Nephron progenitor cell (in vitro differentiated cells): ENCODE measurements around the gene NCKAP5.

Experiments used
- DNase-seq: peaks from one replicate; pipeline ENCODE4 v3.0.0; 2021
- H3K27ac Mint-ChIP-seq: 2 replicates; pipeline ENCODE4 v1.8.0; 2021; ENCODE audit warnings: mild to moderate bottlenecking, moderate library complexity, mixed read lengths
- H3K27me3 Mint-ChIP-seq: 2 replicates; pipeline ENCODE4 v1.8.0; 2021; ENCODE audit warnings: mild to moderate bottlenecking, low read depth, mixed read lengths; ENCODE audit not compliant: poor library complexity
- H3K36me3 Mint-ChIP-seq: 2 replicates; pipeline ENCODE4 v1.8.0; 2021; ENCODE audit warnings: low read depth, mixed read lengths
- H3K4me1 Mint-ChIP-seq: 2 replicates; pipeline ENCODE4 v1.8.0; 2021; ENCODE audit warnings: mixed read lengths
- H3K4me3 Mint-ChIP-seq: 2 replicates; pipeline ENCODE4 v1.8.0; 2021; ENCODE audit warnings: mild to moderate bottlenecking, moderate library complexity, mixed read lengths
- H3K9me3 Mint-ChIP-seq: 2 replicates; pipeline ENCODE4 v1.8.0; 2021; ENCODE audit warnings: mild to moderate bottlenecking, moderate library complexity, mixed read lengths
- TF ChIP-seq, protein P1 (sequence below): fragments of 200-600 bp; sonication (generic); IDR thresholded peaks from 2 replicates; pipeline ENCODE4 v1.5.0; 2021; ENCODE audit warnings: antibody characterized with exemption

The NCKAP5 gene

DNA sequence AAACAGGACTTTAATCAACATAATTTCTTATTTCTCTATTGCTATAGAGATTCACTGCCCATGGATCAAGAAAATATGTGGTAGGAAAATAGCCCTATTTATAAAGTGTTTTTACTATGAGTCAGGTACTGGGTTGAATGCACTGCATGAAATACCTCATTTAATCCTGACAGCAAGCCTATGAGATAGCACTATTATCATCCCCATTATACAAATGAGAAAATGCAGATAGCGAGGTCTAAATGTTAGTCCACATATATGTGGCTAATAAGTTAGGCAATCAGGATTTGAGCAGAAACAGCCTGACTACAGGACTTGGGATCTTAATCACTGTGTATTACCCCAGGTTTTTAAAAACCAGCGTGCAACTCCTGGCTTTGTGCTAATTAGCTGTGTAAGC is 889.8 kb downstream of the NCKAP5 start:
- H3K27me3 Mint-ChIP-seq, result peaks cover 5% of the 10 kb centered on the region
- no peaks in the 10 kb centered on the region for H3K9me3 Mint-ChIP-seq
- no peaks in the 10 kb centered on the region for H3K36me3 Mint-ChIP-seq
- H3K27ac Mint-ChIP-seq, result no peak overlapping the region
- TF ChIP-seq, protein P1, sequence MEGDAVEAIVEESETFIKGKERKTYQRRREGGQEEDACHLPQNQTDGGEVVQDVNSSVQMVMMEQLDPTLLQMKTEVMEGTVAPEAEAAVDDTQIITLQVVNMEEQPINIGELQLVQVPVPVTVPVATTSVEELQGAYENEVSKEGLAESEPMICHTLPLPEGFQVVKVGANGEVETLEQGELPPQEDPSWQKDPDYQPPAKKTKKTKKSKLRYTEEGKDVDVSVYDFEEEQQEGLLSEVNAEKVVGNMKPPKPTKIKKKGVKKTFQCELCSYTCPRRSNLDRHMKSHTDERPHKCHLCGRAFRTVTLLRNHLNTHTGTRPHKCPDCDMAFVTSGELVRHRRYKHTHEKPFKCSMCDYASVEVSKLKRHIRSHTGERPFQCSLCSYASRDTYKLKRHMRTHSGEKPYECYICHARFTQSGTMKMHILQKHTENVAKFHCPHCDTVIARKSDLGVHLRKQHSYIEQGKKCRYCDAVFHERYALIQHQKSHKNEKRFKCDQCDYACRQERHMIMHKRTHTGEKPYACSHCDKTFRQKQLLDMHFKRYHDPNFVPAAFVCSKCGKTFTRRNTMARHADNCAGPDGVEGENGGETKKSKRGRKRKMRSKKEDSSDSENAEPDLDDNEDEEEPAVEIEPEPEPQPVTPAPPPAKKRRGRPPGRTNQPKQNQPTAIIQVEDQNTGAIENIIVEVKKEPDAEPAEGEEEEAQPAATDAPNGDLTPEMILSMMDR, result no peak
- H3K4me1 Mint-ChIP-seq, result peaks cover 7% of the 10 kb centered on the region
- H3K4me3 Mint-ChIP-seq, result no peak overlapping the region
- no peak for DNase-seq

DNA sequence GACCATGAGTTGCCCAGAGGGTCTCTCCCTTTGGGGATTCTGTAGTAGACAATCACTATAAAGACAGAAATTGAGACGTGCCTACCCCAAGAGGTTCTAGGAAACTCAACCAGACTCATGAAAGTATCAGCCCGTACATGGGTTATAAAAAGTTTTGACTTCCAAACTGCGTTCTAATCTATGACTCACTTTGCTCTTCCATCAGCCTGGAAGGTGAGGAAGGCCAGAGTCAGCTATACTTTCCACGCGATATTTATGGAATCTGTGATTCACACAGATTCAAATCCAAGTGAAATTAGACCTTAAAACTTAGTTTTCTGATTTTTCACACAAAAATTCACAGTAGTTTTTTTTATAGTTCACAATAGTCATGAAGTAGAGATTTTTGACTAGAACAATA is 890.6 kb downstream of the NCKAP5 start:
- H3K27ac Mint-ChIP-seq, result no peak overlapping the region
- TF ChIP-seq, protein P1, result no peak
- no peak overlapping the region for H3K4me3 Mint-ChIP-seq

GRCh38 chr2:132676999-132677398 is 891.3 kb downstream of the NCKAP5 start:
- peaks cover 8% of the 10 kb centered on the region for H3K27me3 Mint-ChIP-seq
- TF ChIP-seq, protein P1, result no peak
- no peaks in the 10 kb centered on the region for H3K9me3 Mint-ChIP-seq
- H3K4me3 Mint-ChIP-seq, result no peak overlapping the region
- H3K27ac Mint-ChIP-seq, result no peak overlapping the region
- H3K4me1 Mint-ChIP-seq, result peaks cover 7% of the 10 kb centered on the region
- DNase-seq, result no peak
- H3K36me3 Mint-ChIP-seq, result no peaks in the 10 kb centered on the region

More for the DNA sequence above, 890.6 kb downstream of the NCKAP5 start:
- Mint-ChIP-seq H3K4me1 (peaks cover 7% of the 10 kb centered on the region), H3K27me3 (peaks cover 5% of the 10 kb centered on the region), H3K9me3 (no peaks in the 10 kb centered on the region), H3K36me3 (no peaks in the 10 kb centered on the region)
- DNase-seq, result no peak

DNA sequence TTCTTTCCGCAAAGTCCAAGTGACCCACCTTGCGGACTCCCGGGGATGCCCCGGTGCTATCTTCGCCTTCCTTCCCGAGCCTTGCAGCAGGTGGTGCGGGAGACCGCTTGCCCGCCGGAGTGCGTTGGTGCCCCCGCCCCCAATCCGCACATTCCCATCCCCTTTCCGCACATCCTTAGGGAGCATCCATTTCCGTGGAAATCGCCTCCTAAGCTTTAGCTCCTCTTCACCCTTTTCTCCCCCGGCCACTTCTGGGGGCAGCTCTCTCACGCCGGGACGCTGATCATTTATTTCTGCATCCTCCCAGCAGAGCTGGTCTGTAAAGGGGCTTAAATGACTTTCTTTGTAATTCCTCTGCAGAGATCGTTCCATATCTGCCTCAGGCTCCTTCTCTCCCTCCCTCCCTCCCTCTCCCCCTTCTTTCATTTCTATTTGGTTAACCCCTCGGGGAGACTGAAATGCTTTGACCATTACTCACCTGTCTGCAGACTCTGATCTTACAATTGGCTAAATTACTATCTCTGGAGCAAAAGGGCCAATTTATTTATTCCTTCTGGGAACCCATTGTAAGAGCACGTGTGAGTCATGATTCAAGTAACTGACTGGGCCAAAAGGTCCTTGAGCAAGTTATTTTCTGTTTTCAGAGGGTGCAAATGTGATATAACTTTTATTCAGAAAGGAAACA is 897.0 kb downstream of the NCKAP5 start:
- H3K9me3 Mint-ChIP-seq, result no peaks in the 10 kb centered on the region
- no peak overlapping the region for H3K27ac Mint-ChIP-seq
- peaks cover 47% of the 10 kb centered on the region for H3K27me3 Mint-ChIP-seq
- no peaks in the 10 kb centered on the region for H3K36me3 Mint-ChIP-seq
- TF ChIP-seq, protein P1, result no peak
- H3K4me1 Mint-ChIP-seq, result peaks cover 35% of the 10 kb centered on the region
- peak; percentile 37 for DNase-seq
- H3K4me3 Mint-ChIP-seq, result peak overlapping the region; percentile 86

GRCh38 chr2:132670496-132671150 is 897.6 kb downstream of the NCKAP5 start:
- Mint-ChIP-seq H3K36me3 (no peaks in the 10 kb centered on the region), H3K27ac (no peak overlapping the region), H3K4me3 (peak overlapping the region; percentile 86), H3K9me3 (no peaks in the 10 kb centered on the region), H3K27me3 (peaks cover 47% of the 10 kb centered on the region), H3K4me1 (peaks cover 41% of the 10 kb centered on the region)
- TF ChIP-seq, protein P1, result no peak
- peak; percentile 44 for DNase-seq
